GM23338 (cell line): Measurements from ENCODE around the gene RASL12. TPM values are rescaled to one million over a fixed set of nuclear protein-coding genes. Genes with fewer than 3 reads are reported as not detected.
"Not testable (repeated sequence)": the region's sequence is repeated elsewhere in the genome, so short reads cannot be mapped to it uniquely, and the experiment has no call there.

Experiments used
- ATAC-seq: fragments of 200-7000 bp; cut with Tn5 transposase; 3 replicates; pipeline ENCODE4 v1.9.1; 2020
- DNase-seq: peaks from one replicate; pipeline ENCODE4 v3.0.0-alpha.2; 2015; ENCODE audit warnings: low spot score
- H2AFZ ChIP-seq: fragments of 200-600 bp; sonication (generic); 2 replicates; pipeline ENCODE4 v1.8.0; 2016; ENCODE audit warnings: antibody characterized with exemption, mild to moderate bottlenecking, moderate library complexity
- H3F3A ChIP-seq: fragments of 200-600 bp; sonication (generic); replicated peaks from 2 replicates; pipeline ENCODE4 v1.8.0; 2017; ENCODE audit warnings: antibody characterized with exemption, mixed run types, low read depth
- H3K27ac ChIP-seq: fragments of 200-600 bp; sonication (generic); 2 replicates; pipeline ENCODE4 v1.6.1; 2016; ENCODE audit warnings: low read depth
- H3K27me3 ChIP-seq: fragments of 200-600 bp; sonication (generic); 2 replicates; pipeline ENCODE4 v1.8.0; 2016; ENCODE audit warnings: mild to moderate bottlenecking, mixed run types, moderate library complexity; ENCODE audit not compliant: insufficient read depth
- H3K36me3 ChIP-seq: fragments of 200-600 bp; sonication (generic); 2 replicates; pipeline ENCODE4 v1.8.0; 2016; ENCODE audit warnings: mild to moderate bottlenecking; ENCODE audit not compliant: insufficient read depth
- H3K4me1 ChIP-seq: fragments of 200-600 bp; sonication (generic); 2 replicates; pipeline ENCODE4 v1.8.0; 2016; ENCODE audit warnings: mild to moderate bottlenecking, moderate library complexity; ENCODE audit not compliant: insufficient read depth
- H3K4me2 ChIP-seq: fragments of 200-600 bp; sonication (generic); 2 replicates; pipeline ENCODE4 v1.7.1; 2017; ENCODE audit warnings: mixed run types
- H3K4me3 ChIP-seq: fragments of 200-600 bp; sonication (generic); 2 replicates; pipeline ENCODE4 v1.6.1; 2016; ENCODE audit warnings: mixed run types
- H3K79me2 ChIP-seq: fragments of 200-600 bp; sonication (generic); replicated peaks from 2 replicates; pipeline ENCODE4 v1.8.0; 2017; ENCODE audit warnings: mild to moderate bottlenecking; ENCODE audit not compliant: insufficient read depth
- H3K9me2 ChIP-seq: fragments of 200-600 bp; sonication (generic); 2 replicates; pipeline ENCODE4 v1.8.0; 2017; ENCODE audit not compliant: insufficient read depth
- H4K20me1 ChIP-seq: fragments of 200-600 bp; sonication (generic); replicated peaks from 2 replicates; pipeline ENCODE4 v1.8.0; 2017; ENCODE audit warnings: mild to moderate bottlenecking; ENCODE audit not compliant: insufficient read depth
- H3K27ac Mint-ChIP-seq: 2 replicates; pipeline ENCODE4 v1.8.0; 2020; ENCODE audit warnings: inconsistent platforms, mild to moderate bottlenecking, moderate library complexity, mixed read lengths
- H3K27me3 Mint-ChIP-seq: 3 replicates; pipeline ENCODE4 v1.8.0; 2022; ENCODE audit warnings: low read depth, mild to moderate bottlenecking, moderate library complexity, mixed read lengths, inconsistent platforms; ENCODE audit not compliant: insufficient read depth, poor library complexity
- H3K36me3 Mint-ChIP-seq: 3 replicates; pipeline ENCODE4 v1.8.0; 2021; ENCODE audit warnings: low read depth, mild to moderate bottlenecking, inconsistent platforms, moderate library complexity, mixed read lengths
- H3K4me1 Mint-ChIP-seq: 3 replicates; pipeline ENCODE4 v1.8.0; 2020; ENCODE audit warnings: mild to moderate bottlenecking, inconsistent platforms, mixed read lengths
- H3K4me3 Mint-ChIP-seq: 3 replicates; pipeline ENCODE4 v1.8.0; 2021; ENCODE audit warnings: moderate library complexity, mild to moderate bottlenecking, inconsistent platforms, mixed read lengths
- H3K9me3 Mint-ChIP-seq: 3 replicates; pipeline ENCODE4 v1.8.0; 2020; ENCODE audit warnings: moderate library complexity, mild to moderate bottlenecking, inconsistent platforms, mixed read lengths
- CREB1 ChIP-seq: fragments of 250-450 bp; sonication (Bioruptor Pico); IDR thresholded peaks from 2 replicates; pipeline ENCODE4 v1.5.0; 2020; ENCODE audit warnings: low read depth, mild to moderate bottlenecking, moderate library complexity
- CTCF ChIP-seq, 2 experiments: fragments of 200-600 bp in 1 of 2; sonication (generic) in 1 of 2; conservative IDR thresholded peaks; 2 replicates each; pipeline versions ENCODE4 v1.5.1 to v1.6.1; 2016 to 2017; ENCODE audit warnings: antibody characterized with exemption in 2 of 2, low read depth in 2 of 2, mild to moderate bottlenecking in 2 of 2, moderate library complexity in 1 of 2
- ETS1 ChIP-seq: IDR thresholded peaks from 2 replicates; pipeline ENCODE4 v1.6.1; 2016; ENCODE audit warnings: antibody characterized with exemption
- EZH2 ChIP-seq: fragments of 200-600 bp; sonication (generic); IDR thresholded peaks from one replicate; pipeline ENCODE4 v1.8.0; 2017; ENCODE audit warnings: antibody characterized with exemption, mild to moderate bottlenecking, low read depth; ENCODE audit not compliant: unreplicated experiment
- EZH2phosphoT487 ChIP-seq: fragments of 200-600 bp; sonication (generic); IDR thresholded peaks from one replicate; pipeline ENCODE4 v1.8.1; 2018; ENCODE audit warnings: antibody characterized with exemption; ENCODE audit not compliant: unreplicated experiment
- NANOG ChIP-seq: IDR thresholded peaks from 2 replicates; pipeline ENCODE4 v1.6.1; 2016; ENCODE audit warnings: antibody characterized with exemption, borderline replicate concordance
- POLR2AphosphoS5 ChIP-seq: IDR thresholded peaks from 2 replicates; pipeline ENCODE4 v1.6.1; 2016; ENCODE audit warnings: antibody characterized with exemption, low read depth
- STAT1 ChIP-seq: IDR thresholded peaks from one replicate; pipeline ENCODE4 v1.6.1; 2016; ENCODE audit warnings: antibody characterized with exemption; ENCODE audit not compliant: unreplicated experiment
- ZNF462 ChIP-seq: fragments of 250-450 bp; sonication (Bioruptor Pico); IDR thresholded peaks from 2 replicates; pipeline ENCODE4 v1.5.0; 2020; ENCODE audit warnings: mild to moderate bottlenecking, moderate library complexity
- polyA plus RNA-seq: library from polyadenylated mRNA; unstranded; fragments of >200 nt; fragmentation: Nextera tagmentation; extraction: Ambion mirVana; gene quantifications from 2 replicates; pipeline ENCODE4 v1.2.1, GENCODE V29; 2016
- total RNA-seq: library from RNA; depleted of rRNA; stranded (reverse); fragments of >200 nt; shearing (Covaris generic); gene quantifications from 2 replicates; pipeline ENCODE4 v1.2.3, GENCODE V29; 2014
- TF ChIP-seq, protein P1 (sequence below): IDR thresholded peaks from one replicate; pipeline ENCODE4 v1.6.1; 2018; ENCODE audit warnings: antibody characterized with exemption; ENCODE audit not compliant: unreplicated experiment

The RASL12 gene
- total and polyA plus RNA-seq, 2 experiments from 2014 or later: 4.5 to 27.7 TPM

DNA sequence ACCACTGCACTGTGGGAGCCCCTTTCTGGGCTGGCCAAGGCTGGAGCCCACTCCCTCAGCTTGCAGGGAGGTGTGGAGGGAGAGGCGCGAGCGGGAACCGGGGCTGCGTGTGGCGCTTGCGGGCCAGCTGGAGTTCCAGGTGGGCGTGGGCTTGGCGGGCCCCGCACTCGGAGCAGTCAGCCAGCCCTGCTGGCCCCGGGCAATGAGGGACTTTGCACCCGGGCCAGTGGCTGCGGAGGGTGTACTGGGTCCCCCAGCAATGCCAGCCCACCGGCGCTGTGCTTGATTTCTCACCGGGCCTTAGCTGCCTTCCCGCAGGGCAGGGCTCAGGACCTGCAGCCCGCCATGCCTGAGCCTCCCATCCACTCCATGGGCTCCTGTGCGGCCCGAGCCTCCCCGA, 7.2 kb upstream of the RASL12 start:
- not testable (repeated sequence) for H3K27ac Mint-ChIP-seq, H3K4me3 Mint-ChIP-seq, H3K36me3 Mint-ChIP-seq, H3F3A ChIP-seq, H3K9me3 Mint-ChIP-seq, H3K4me3 ChIP-seq, H3K27me3 ChIP-seq, H2AFZ ChIP-seq, H3K4me2 ChIP-seq, H3K4me1 ChIP-seq, H3K9me2 ChIP-seq, H3K27ac ChIP-seq, ATAC-seq, H3K36me3 ChIP-seq, H4K20me1 ChIP-seq, H3K79me2 ChIP-seq, DNase-seq
- Mint-ChIP-seq H3K27me3 (peaks cover 14% of the 10 kb centered on the region), H3K4me1 (peaks cover 15% of the 10 kb centered on the region)

GRCh38 chr15:65072617-65073016, 4.8 kb upstream of the RASL12 start:
- H3K27ac Mint-ChIP-seq: no peak overlapping the region
- no peaks in the 10 kb centered on the region for H3K27me3 ChIP-seq

More at GRCh38 chr15:65072617-65073016, 4.8 kb upstream of the RASL12 start:
- H3K4me3 Mint-ChIP-seq: no peak overlapping the region
- peaks cover 5% of the 10 kb centered on the region; the same call in 1 of the 2 replicates for H3K4me1 ChIP-seq
- ATAC-seq: no peak
- no peaks in the 10 kb centered on the region; the same call in 2 of the 3 replicates for H3K36me3 Mint-ChIP-seq
- no peak for TF ChIP-seq EZH2
- TF ChIP-seq CTCF (conservative IDR thresholded peaks at IDR 0.05; ENCODE audit: low read depth in 2 of 2): no peak
- no peak for TF ChIP-seq NANOG
- no peak for TF ChIP-seq POLR2AphosphoS5
- no peak for TF ChIP-seq STAT1
- TF ChIP-seq, protein P1, sequence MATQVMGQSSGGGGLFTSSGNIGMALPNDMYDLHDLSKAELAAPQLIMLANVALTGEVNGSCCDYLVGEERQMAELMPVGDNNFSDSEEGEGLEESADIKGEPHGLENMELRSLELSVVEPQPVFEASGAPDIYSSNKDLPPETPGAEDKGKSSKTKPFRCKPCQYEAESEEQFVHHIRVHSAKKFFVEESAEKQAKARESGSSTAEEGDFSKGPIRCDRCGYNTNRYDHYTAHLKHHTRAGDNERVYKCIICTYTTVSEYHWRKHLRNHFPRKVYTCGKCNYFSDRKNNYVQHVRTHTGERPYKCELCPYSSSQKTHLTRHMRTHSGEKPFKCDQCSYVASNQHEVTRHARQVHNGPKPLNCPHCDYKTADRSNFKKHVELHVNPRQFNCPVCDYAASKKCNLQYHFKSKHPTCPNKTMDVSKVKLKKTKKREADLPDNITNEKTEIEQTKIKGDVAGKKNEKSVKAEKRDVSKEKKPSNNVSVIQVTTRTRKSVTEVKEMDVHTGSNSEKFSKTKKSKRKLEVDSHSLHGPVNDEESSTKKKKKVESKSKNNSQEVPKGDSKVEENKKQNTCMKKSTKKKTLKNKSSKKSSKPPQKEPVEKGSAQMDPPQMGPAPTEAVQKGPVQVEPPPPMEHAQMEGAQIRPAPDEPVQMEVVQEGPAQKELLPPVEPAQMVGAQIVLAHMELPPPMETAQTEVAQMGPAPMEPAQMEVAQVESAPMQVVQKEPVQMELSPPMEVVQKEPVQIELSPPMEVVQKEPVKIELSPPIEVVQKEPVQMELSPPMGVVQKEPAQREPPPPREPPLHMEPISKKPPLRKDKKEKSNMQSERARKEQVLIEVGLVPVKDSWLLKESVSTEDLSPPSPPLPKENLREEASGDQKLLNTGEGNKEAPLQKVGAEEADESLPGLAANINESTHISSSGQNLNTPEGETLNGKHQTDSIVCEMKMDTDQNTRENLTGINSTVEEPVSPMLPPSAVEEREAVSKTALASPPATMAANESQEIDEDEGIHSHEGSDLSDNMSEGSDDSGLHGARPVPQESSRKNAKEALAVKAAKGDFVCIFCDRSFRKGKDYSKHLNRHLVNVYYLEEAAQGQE: no peak
- no peak for TF ChIP-seq EZH2phosphoT487
- TF ChIP-seq CREB1: no peak
- no peak for TF ChIP-seq ZNF462 (CRISPR knock-in tag)
- TF ChIP-seq ETS1: no peak
- H3K36me3 ChIP-seq: no peaks in the 10 kb centered on the region
- H3K4me3 ChIP-seq: no peak overlapping the region
- H3K27ac ChIP-seq: no peak overlapping the region
- peaks cover 13% of the 10 kb centered on the region for H3K27me3 Mint-ChIP-seq
- peaks cover 6% of the 10 kb centered on the region; the same call in 2 of the 3 replicates for H3K9me3 Mint-ChIP-seq
- no peak for DNase-seq
- no peak overlapping the region for H3K4me2 ChIP-seq
- H3K4me1 Mint-ChIP-seq: peaks cover 10% of the 10 kb centered on the region
- peaks cover 5% of the 10 kb centered on the region; the same call in 1 of the 2 replicates for H3F3A ChIP-seq
- H4K20me1 ChIP-seq: no peaks in the 10 kb centered on the region
- no peaks in the 10 kb centered on the region for H3K9me2 ChIP-seq
- H3K79me2 ChIP-seq: no peaks in the 10 kb centered on the region
- no peak overlapping the region for H2AFZ ChIP-seq
